ENCODE measurements around the gene MED13L. TPM values are rescaled to one million over a fixed set of nuclear protein-coding genes. Genes with fewer than 3 reads are reported as not detected.

Gene MED13L
- polyA plus RNA-seq, 1 of the 3 experiments (the other 2 are of a cell fraction), result 17.1 TPM

DNA sequence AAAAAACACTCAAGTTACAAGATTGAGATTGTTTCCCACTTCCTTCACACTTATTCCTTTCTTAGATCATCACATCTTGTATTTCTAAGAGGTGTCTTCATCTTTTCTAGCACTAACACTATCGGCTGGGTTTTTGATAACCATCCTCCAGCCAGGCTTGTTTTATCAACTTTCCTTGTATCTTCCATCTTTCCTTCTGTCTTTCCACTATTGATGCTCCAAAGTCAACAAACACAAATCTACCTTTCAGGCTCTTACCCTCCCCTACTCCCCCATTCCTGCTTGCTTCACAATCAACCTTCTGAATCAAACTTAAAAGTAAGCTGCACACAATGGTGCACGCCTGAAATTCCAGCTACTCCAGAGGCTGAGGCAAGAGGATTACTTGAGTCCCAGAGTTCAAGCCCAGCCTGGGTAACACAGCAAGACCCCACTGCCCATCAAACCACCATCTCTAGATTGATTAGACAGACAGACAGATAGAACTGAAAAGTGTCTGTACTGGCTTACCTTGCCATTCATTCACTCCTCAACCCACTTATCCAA is 12.9 kb downstream of the MED13L start:
- Histone ChIP-seq H3K4me3 (ENCODE audit: low read depth in 2 of 2, low read length in 1 of 2) (no peak overlapping the region), H4K20me1 (ENCODE audit: insufficient read depth) (peaks cover 100% of the 10 kb centered on the region), H3K9ac (no peak overlapping the region), H3K9me3 (no peaks in the 10 kb centered on the region), H3F3A (replicated peaks; ENCODE audit: insufficient read depth) (no peaks in the 10 kb centered on the region), H3K79me2 (ENCODE audit: insufficient read depth) (peaks cover 100% of the 10 kb centered on the region), H3K27me3 (ENCODE audit: insufficient read depth) (no peaks in the 10 kb centered on the region), H3K9me2 (no peaks in the 10 kb centered on the region), H3K4me2 (0 out of 2 replicates have a peak overlapping the region, but pooled peaks have one; percentile 19), H3K36me3 (replicated peaks in 1 of 2; ENCODE audit: control insufficient read depth in 1 of 2, insufficient read depth in 2 of 2, low read length in 1 of 2) (no peaks in the 10 kb centered on the region), H2AFZ (ENCODE audit: low read depth) (no peak overlapping the region), H3K27ac (ENCODE audit: low read depth in 2 of 2, low read length in 1 of 2) (no peak overlapping the region), H3K4me1 (ENCODE audit: control insufficient read depth in 1 of 2, insufficient read depth in 2 of 2, low read depth in 1 of 2, low read length in 1 of 2) (peaks cover 14 to 58% of the 10 kb centered on the region in 2 experiments)
- CTCF ChIA-PET, result interaction anchor here (0.9 to 1.0 kb wide), 2 partner anchors 11 to 123 kb away, joined by 3 read pairs; no protein-coding TSS in a partner anchor
- POLR2A ChIA-PET, result no interaction called here
- TF ChIP-seq SMC3 (IDR thresholded peaks at IDR 0.05; ENCODE audit: low read depth, low read length) (no peak), NFIC (IDR thresholded peaks at IDR 0.05; ENCODE audit: borderline replicate concordance) (no peak), FOSL2 (IDR thresholded peaks at IDR 0.05; ENCODE audit: borderline replicate concordance, low read depth) (no peak), RFX5 (IDR thresholded peaks at IDR 0.05; ENCODE audit: low read length) (no peak), FOXM1 (IDR thresholded peaks at IDR 0.05; ENCODE audit: low read depth) (no peak)
- TF ChIP-seq, protein P1, sequence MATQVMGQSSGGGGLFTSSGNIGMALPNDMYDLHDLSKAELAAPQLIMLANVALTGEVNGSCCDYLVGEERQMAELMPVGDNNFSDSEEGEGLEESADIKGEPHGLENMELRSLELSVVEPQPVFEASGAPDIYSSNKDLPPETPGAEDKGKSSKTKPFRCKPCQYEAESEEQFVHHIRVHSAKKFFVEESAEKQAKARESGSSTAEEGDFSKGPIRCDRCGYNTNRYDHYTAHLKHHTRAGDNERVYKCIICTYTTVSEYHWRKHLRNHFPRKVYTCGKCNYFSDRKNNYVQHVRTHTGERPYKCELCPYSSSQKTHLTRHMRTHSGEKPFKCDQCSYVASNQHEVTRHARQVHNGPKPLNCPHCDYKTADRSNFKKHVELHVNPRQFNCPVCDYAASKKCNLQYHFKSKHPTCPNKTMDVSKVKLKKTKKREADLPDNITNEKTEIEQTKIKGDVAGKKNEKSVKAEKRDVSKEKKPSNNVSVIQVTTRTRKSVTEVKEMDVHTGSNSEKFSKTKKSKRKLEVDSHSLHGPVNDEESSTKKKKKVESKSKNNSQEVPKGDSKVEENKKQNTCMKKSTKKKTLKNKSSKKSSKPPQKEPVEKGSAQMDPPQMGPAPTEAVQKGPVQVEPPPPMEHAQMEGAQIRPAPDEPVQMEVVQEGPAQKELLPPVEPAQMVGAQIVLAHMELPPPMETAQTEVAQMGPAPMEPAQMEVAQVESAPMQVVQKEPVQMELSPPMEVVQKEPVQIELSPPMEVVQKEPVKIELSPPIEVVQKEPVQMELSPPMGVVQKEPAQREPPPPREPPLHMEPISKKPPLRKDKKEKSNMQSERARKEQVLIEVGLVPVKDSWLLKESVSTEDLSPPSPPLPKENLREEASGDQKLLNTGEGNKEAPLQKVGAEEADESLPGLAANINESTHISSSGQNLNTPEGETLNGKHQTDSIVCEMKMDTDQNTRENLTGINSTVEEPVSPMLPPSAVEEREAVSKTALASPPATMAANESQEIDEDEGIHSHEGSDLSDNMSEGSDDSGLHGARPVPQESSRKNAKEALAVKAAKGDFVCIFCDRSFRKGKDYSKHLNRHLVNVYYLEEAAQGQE (IDR thresholded peaks at IDR 0.05; ENCODE audit: low read depth, low read length), result no peak
- TF ChIP-seq, protein P2, sequence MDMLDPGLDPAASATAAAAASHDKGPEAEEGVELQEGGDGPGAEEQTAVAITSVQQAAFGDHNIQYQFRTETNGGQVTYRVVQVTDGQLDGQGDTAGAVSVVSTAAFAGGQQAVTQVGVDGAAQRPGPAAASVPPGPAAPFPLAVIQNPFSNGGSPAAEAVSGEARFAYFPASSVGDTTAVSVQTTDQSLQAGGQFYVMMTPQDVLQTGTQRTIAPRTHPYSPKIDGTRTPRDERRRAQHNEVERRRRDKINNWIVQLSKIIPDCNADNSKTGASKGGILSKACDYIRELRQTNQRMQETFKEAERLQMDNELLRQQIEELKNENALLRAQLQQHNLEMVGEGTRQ (IDR thresholded peaks at IDR 0.05; ENCODE audit: borderline replicate concordance, low read depth, low read length), result no peak
- TF ChIP-seq, protein P3, sequence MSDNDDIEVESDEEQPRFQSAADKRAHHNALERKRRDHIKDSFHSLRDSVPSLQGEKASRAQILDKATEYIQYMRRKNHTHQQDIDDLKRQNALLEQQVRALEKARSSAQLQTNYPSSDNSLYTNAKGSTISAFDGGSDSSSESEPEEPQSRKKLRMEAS (IDR thresholded peaks at IDR 0.05; ENCODE audit: low read depth), result no peak
- TF ChIP-seq, protein P4, sequence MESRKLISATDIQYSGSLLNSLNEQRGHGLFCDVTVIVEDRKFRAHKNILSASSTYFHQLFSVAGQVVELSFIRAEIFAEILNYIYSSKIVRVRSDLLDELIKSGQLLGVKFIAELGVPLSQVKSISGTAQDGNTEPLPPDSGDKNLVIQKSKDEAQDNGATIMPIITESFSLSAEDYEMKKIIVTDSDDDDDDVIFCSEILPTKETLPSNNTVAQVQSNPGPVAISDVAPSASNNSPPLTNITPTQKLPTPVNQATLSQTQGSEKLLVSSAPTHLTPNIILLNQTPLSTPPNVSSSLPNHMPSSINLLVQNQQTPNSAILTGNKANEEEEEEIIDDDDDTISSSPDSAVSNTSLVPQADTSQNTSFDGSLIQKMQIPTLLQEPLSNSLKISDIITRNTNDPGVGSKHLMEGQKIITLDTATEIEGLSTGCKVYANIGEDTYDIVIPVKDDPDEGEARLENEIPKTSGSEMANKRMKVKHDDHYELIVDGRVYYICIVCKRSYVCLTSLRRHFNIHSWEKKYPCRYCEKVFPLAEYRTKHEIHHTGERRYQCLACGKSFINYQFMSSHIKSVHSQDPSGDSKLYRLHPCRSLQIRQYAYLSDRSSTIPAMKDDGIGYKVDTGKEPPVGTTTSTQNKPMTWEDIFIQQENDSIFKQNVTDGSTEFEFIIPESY (IDR thresholded peaks at IDR 0.05; ENCODE audit: borderline replicate concordance, low read depth), result no peak
- no peak for DNase-seq
- 91% methylated on average over 2 of the region's 2 CpGs for WGBS (ENCODE audit: low lambda C conversion rate)

Data from SK-N-SH (cell line).